Right cardiac atrium (tissue), 5 donors: ENCODE measurements around the gene ADAMTS2. TPM values are rescaled to one million over a fixed set of nuclear protein-coding genes. Genes with fewer than 3 reads are reported as not detected.
A peak's percentile ranks its signal among the peaks of the same experiment; 100 is the strongest.

Source experiments
- ATAC-seq, 2 donors: fragments of 200-7000 bp; cut with Tn5 transposase; one replicate each; pipeline versions ENCODE4 v1.8.0 to v1.9.1; 2020; ENCODE audit warnings: moderate library complexity in 2 of 2, mild to moderate bottlenecking in 1 of 2
- DNase-seq, 3 donors: peaks; one replicate each; pipeline ENCODE4 v3.0.0-alpha.2; 2020
- H3K27ac ChIP-seq: one replicate; pipeline ENCODE4 v1.5.1; 2013; ENCODE audit warnings: mild to moderate bottlenecking, low read length, control low read depth, moderate library complexity
- H3K27me3 ChIP-seq: one replicate; pipeline ENCODE4 v1.6.1; 2013; ENCODE audit not compliant: control insufficient read depth, insufficient read depth
- H3K4me1 ChIP-seq: one replicate; pipeline ENCODE4 v1.6.1; 2013; ENCODE audit warnings: low read length; ENCODE audit not compliant: control insufficient read depth, insufficient read depth
- H3K4me3 ChIP-seq: one replicate; pipeline ENCODE4 v1.5.1; 2013; ENCODE audit warnings: low read length, control low read depth
- H3K9me3 ChIP-seq: one replicate; pipeline ENCODE4 v1.6.1; 2013; ENCODE audit warnings: low read length; ENCODE audit not compliant: control insufficient read depth
- WGBS: extraction: QIAGEN DNeasy Blood & Tissue Kit; methylation state at CpG from one replicate; pipeline ENCODE4 v1.1.7; 2013; 5-methylcytosine and 5-hydroxymethylcytosine counted together
- intact Hi-C, 4 donors: fragments of 100-400 bp; cut with DNase I; formaldehyde crosslinking; loops; one replicate each; pipeline versions ENCODE4 v1.11.0 to v1.14.0; 2022 to 2023
- polyA plus RNA-seq: library from polyadenylated mRNA; stranded (reverse); fragments of 200-250 nt; gene quantifications from one replicate; pipeline ENCODE4 v1.2.3, GENCODE V29; 2013
- total RNA-seq, 4 donors: library from RNA; stranded (reverse); fragmentation: NEBNext Ultra II Directional; extraction: Animal tissue kit (Norgen Biotek cat#: 25700); gene quantifications; one replicate each; pipeline ENCODE4 v1.2.1, GENCODE V29; 2021
- donor health status: healthy with polysubstance abuse.
- donor health status: DM: no; HTN: yes; CAD: no.
- donor health status: DM: no; HTN: no; CAD: no.
- donor health status: DM: no; HTN: yes; CAD: no; lungs with severe emphysema.
- donor health status: DM: yes; HTN: yes; CAD: no.

The ADAMTS2 gene
- total and polyA plus RNA-seq, 5 donors = 7.0 to 23.2 (median 14.7) TPM

GRCh38 chr5:179267071-179267670 lies 78.1 kb downstream of the ADAMTS2 start:
- no peaks in the 10 kb centered on the region for H3K9me3 ChIP-seq
- H3K27me3 ChIP-seq = no peaks in the 10 kb centered on the region
- no peak overlapping the region for H3K27ac ChIP-seq
- DNase-seq (peak in 2 of 3 donors; percentile 63 to 79), ATAC-seq (no peak)
- intact Hi-C loops = loop anchor here in 1 of 4 donors (10.0 kb wide), 1 partner anchor 102 kb away; no protein-coding TSS in a partner anchor
- 73% methylated on average over 17 of the region's 17 CpGs for WGBS
- H3K4me1 ChIP-seq = peaks cover 2% of the 10 kb centered on the region
- H3K4me3 ChIP-seq = no peak overlapping the region

GRCh38 chr5:179266291-179267070 lies 78.8 kb downstream of the ADAMTS2 start:
- Histone ChIP-seq H3K4me1 (peaks cover 2% of the 10 kb centered on the region), H3K9me3 (no peaks in the 10 kb centered on the region), H3K27ac (no peak overlapping the region), H3K4me3 (no peak overlapping the region), H3K27me3 (no peaks in the 10 kb centered on the region)
- intact Hi-C loops = loop anchor here in 1 of 4 donors (10.0 kb wide), 1 partner anchor 102 kb away; no protein-coding TSS in a partner anchor
- DNase-seq = peak in 2 of 3 donors; percentile 50 to 64
- WGBS = 80% methylated on average over 13 of the region's 13 CpGs
- no peak for ATAC-seq

GRCh38 chr5:179265514-179266290 lies 79.6 kb downstream of the ADAMTS2 start:
- WGBS = 21% methylated on average over 35 of the region's 35 CpGs
- Histone ChIP-seq H3K27me3 (no peaks in the 10 kb centered on the region), H3K9me3 (no peaks in the 10 kb centered on the region), H3K4me3 (no peak overlapping the region), H3K27ac (peak overlapping the region; percentile 55), H3K4me1 (peaks cover 2% of the 10 kb centered on the region)
- peak; percentile 95 to 98 (median 97) for DNase-seq
- intact Hi-C loops = loop anchor here in 1 of 4 donors (10.0 kb wide), 1 partner anchor 101 kb away; no protein-coding TSS in a partner anchor
- peak; percentile 92 to 95 for ATAC-seq

GRCh38 chr5:179264783-179265513 lies 80.3 kb downstream of the ADAMTS2 start:
- intact Hi-C loops = loop anchor here in 1 of 4 donors (10.0 kb wide), 1 partner anchor 100 kb away; no protein-coding TSS in a partner anchor
- Histone ChIP-seq H3K9me3 (no peaks in the 10 kb centered on the region), H3K4me3 (no peak overlapping the region), H3K4me1 (peaks cover 2% of the 10 kb centered on the region), H3K27me3 (no peaks in the 10 kb centered on the region), H3K27ac (no peak overlapping the region)
- WGBS = 41% methylated on average over 24 of the region's 24 CpGs
- ATAC-seq (no peak), DNase-seq (no peak)

- H3K4me1 ChIP-seq = peaks cover 2% of the 10 kb centered on the region
- H3K9me3 ChIP-seq = no peaks in the 10 kb centered on the region
- peak in 1 of 3 donors; percentile 20 for DNase-seq
- ATAC-seq = no peak
- no peaks in the 10 kb centered on the region for H3K27me3 ChIP-seq
- H3K4me3 ChIP-seq = no peak overlapping the region
- H3K27ac ChIP-seq = no peak overlapping the region
- intact Hi-C loops = loop anchor here in 1 of 4 donors (10.0 kb wide), 1 partner anchor 99 kb away; no protein-coding TSS in a partner anchor
- 88% methylated on average over 13 of the region's 13 CpGs for WGBS
These were observed 81.0 kb downstream of the ADAMTS2 start for GRCh38 chr5:179264053-179264782.

- Histone ChIP-seq H3K9me3 (no peaks in the 10 kb centered on the region), H3K4me3 (no peak overlapping the region), H3K27ac (no peak overlapping the region), H3K4me1 (peaks cover 2% of the 10 kb centered on the region), H3K27me3 (no peaks in the 10 kb centered on the region)
- no peak for ATAC-seq
- intact Hi-C loops = loop anchor here in 1 of 4 donors (10.0 kb wide), 1 partner anchor 99 kb away; no protein-coding TSS in a partner anchor
- DNase-seq = peak in 1 of 3 donors; percentile 47
- WGBS = 82% methylated on average over 23 of the region's 23 CpGs
These were observed 81.7 kb downstream of the ADAMTS2 start for GRCh38 chr5:179263391-179264052.

- Histone ChIP-seq H3K27ac (no peak overlapping the region), H3K27me3 (no peaks in the 10 kb centered on the region), H3K4me1 (peaks cover 2% of the 10 kb centered on the region), H3K4me3 (no peak overlapping the region), H3K9me3 (no peaks in the 10 kb centered on the region)
- 85% methylated on average over 30 of the region's 30 CpGs for whole genome bisulfite sequencing
- DNase-seq (peak in 1 of 3 donors; percentile 13), ATAC-seq (no peak)
- intact Hi-C loops = loop anchor here in 1 of 4 donors (10.0 kb wide), 1 partner anchor 98 kb away; no protein-coding TSS in a partner anchor
These were observed 82.9 kb downstream of the ADAMTS2 start for GRCh38 chr5:179262126-179262920.

- Histone ChIP-seq H3K27ac (no peak overlapping the region), H3K4me3 (no peak overlapping the region), H3K4me1 (peaks cover 2% of the 10 kb centered on the region), H3K27me3 (no peaks in the 10 kb centered on the region), H3K9me3 (no peaks in the 10 kb centered on the region)
- ATAC-seq = no peak
- intact Hi-C loops = loop anchor here in 1 of 4 donors (10.0 kb wide), 1 partner anchor 97 kb away; no protein-coding TSS in a partner anchor
- DNase-seq = peak in 2 of 3 donors; percentile 50 to 63
- WGBS = 67% methylated on average over 21 of the region's 21 CpGs
These were observed 83.7 kb downstream of the ADAMTS2 start for GRCh38 chr5:179261301-179262125.
